Measurements from ENCODE around the gene TMEM200B. TPM values are rescaled to one million over a fixed set of nuclear protein-coding genes. Genes with fewer than 3 reads are reported as not detected.

TMEM200B gene
- total and polyA plus RNA-seq, 2 experiments from 2014 or later: 4.9 to 8.7 TPM

GRCh38 chr1:29136391-29136915, 12.8 kb upstream of the TMEM200B start:
- peaks cover 19% of the 10 kb centered on the region for H3K27me3 Mint-ChIP-seq (ENCODE audit: insufficient read depth, low read depth, poor library complexity)
- no peaks in the 10 kb centered on the region for H3K9me2 ChIP-seq (ENCODE audit: insufficient read depth)
- 0 out of 2 replicates have a peak, but pooled peaks cover 5% of the 10 kb centered on the region for H3F3A ChIP-seq (replicated peaks; ENCODE audit: low read depth)
- no peaks in the 10 kb centered on the region for H3K27me3 ChIP-seq (ENCODE audit: insufficient read depth)
- ATAC-seq (peak; percentile 65), DNase-seq (ENCODE audit: low spot score) (peak; percentile 57)
- H3K27ac ChIP-seq (ENCODE audit: low read depth): no peak overlapping the region
- TF ChIP-seq ETS1 (IDR thresholded peaks at IDR 0.05) (no peak), ZNF462 (CRISPR knock-in tag; IDR thresholded peaks at IDR 0.05) (no peak), CREB1 (CRISPR knock-in tag; IDR thresholded peaks at IDR 0.05; ENCODE audit: low read depth) (no peak), JUNB (IDR thresholded peaks at IDR 0.05; ENCODE audit: unreplicated experiment) (no peak), CTCF (conservative IDR thresholded peaks at IDR 0.05; ENCODE audit: low read depth in 2 of 2) (no peak), EZH2phosphoT487 (IDR thresholded peaks at IDR 0.05; ENCODE audit: unreplicated experiment) (no peak), STAT1 (IDR thresholded peaks at IDR 0.05; ENCODE audit: unreplicated experiment) (no peak), NANOG (IDR thresholded peaks at IDR 0.05; ENCODE audit: borderline replicate concordance) (no peak), POLR2AphosphoS5 (IDR thresholded peaks at IDR 0.05; ENCODE audit: low read depth) (no peak), ZNF114 (CRISPR knock-in tag; IDR thresholded peaks at IDR 0.05) (no peak), REST (IDR thresholded peaks at IDR 0.05; ENCODE audit: unreplicated experiment) (no peak), EZH2 (IDR thresholded peaks at IDR 0.05; ENCODE audit: low read depth, unreplicated experiment) (no peak), ZNF331 (CRISPR knock-in tag; IDR thresholded peaks at IDR 0.05; ENCODE audit: low read depth) (no peak)
- H3K36me3 Mint-ChIP-seq (ENCODE audit: low read depth): no peaks in the 10 kb centered on the region; the same call in 1 of the 3 replicates
- no peaks in the 10 kb centered on the region for H4K20me1 ChIP-seq (replicated peaks; ENCODE audit: insufficient read depth)
- no peak overlapping the region for H3K27ac Mint-ChIP-seq
- peaks cover 8% of the 10 kb centered on the region; the same call in 2 of the 3 replicates for H3K4me1 Mint-ChIP-seq
- peaks cover 10% of the 10 kb centered on the region; the same call in 2 of the 3 replicates for H3K9me3 Mint-ChIP-seq
- peak overlapping the region; percentile 69; the same call in 1 of the 2 replicates for H3K4me2 ChIP-seq
- H3K4me1 ChIP-seq (ENCODE audit: insufficient read depth): peaks cover 19% of the 10 kb centered on the region
- no peak overlapping the region for H2AFZ ChIP-seq
- H3K79me2 ChIP-seq (replicated peaks; ENCODE audit: insufficient read depth): no peaks in the 10 kb centered on the region
- no peak overlapping the region for H3K4me3 Mint-ChIP-seq
- H3K4me3 ChIP-seq: no peak overlapping the region
- no peaks in the 10 kb centered on the region for H3K36me3 ChIP-seq (ENCODE audit: insufficient read depth)

Measured in GM23338 (cell line).